Measurements from ENCODE around the gene DENND1A. TPM values are rescaled to one million over a fixed set of nuclear protein-coding genes. Genes with fewer than 3 reads are reported as not detected.

Gene DENND1A
- polyA plus RNA-seq, 3 donors from 2014 or later = 2.6 to 7.5 (median 3.4) TPM

- H3K27ac Mint-ChIP-seq = no peak overlapping the region
- H3K4me1 Mint-ChIP-seq = no peaks in the 10 kb centered on the region
- DNase-seq = no peak
- H3K36me3 Mint-ChIP-seq = peaks cover 0 to 4% (median 3%) of the 10 kb centered on the region in 3 donors
- no peaks in the 10 kb centered on the region for H3K9me3 Mint-ChIP-seq
- no peak overlapping the region for H3K4me3 Mint-ChIP-seq
- peaks cover 2 to 5% (median 2%) of the 10 kb centered on the region in 3 donors for H3K27me3 Mint-ChIP-seq (ENCODE audit: low read depth in 3 of 3)
Observed at GRCh38 chr9:123395689-123396511, 534.0 kb downstream of the DENND1A start.

GRCh38 chr9:123395276-123395688 lies 534.6 kb downstream of the DENND1A start:
- Mint-ChIP-seq H3K9me3 (no peaks in the 10 kb centered on the region), H3K27ac (no peak overlapping the region), H3K4me3 (no peak overlapping the region), H3K4me1 (no peaks in the 10 kb centered on the region), H3K27me3 (ENCODE audit: low read depth in 3 of 3) (peaks cover 2 to 5% (median 2%) of the 10 kb centered on the region in 3 donors), H3K36me3 (peaks cover 0 to 4% (median 3%) of the 10 kb centered on the region in 3 donors)
- DNase-seq = no peak

- Mint-ChIP-seq H3K27ac (no peak overlapping the region), H3K9me3 (no peaks in the 10 kb centered on the region), H3K36me3 (peaks cover 0 to 3% (median 0%) of the 10 kb centered on the region in 3 donors), H3K27me3 (ENCODE audit: low read depth in 3 of 3) (peaks cover 2 to 6% (median 2%) of the 10 kb centered on the region in 3 donors), H3K4me1 (no peaks in the 10 kb centered on the region), H3K4me3 (no peak overlapping the region)
- no peak for DNase-seq
Observed at GRCh38 chr9:123394291-123395235, 535.4 kb downstream of the DENND1A start.

GRCh38 chr9:123392802-123393201 lies 537.1 kb downstream of the DENND1A start:
- Mint-ChIP-seq H3K4me1 (no peaks in the 10 kb centered on the region), H3K36me3 (peaks cover 0 to 3% (median 0%) of the 10 kb centered on the region in 3 donors), H3K27ac (no peak overlapping the region), H3K9me3 (no peaks in the 10 kb centered on the region), H3K4me3 (no peak overlapping the region), H3K27me3 (ENCODE audit: low read depth in 3 of 3) (peaks cover 2 to 7% (median 2%) of the 10 kb centered on the region in 3 donors)
- DNase-seq = no peak

- Mint-ChIP-seq H3K27ac (no peak overlapping the region), H3K36me3 (peaks cover 0 to 3% (median 0%) of the 10 kb centered on the region in 3 donors), H3K27me3 (ENCODE audit: low read depth in 3 of 3) (peaks cover 2 to 6% (median 2%) of the 10 kb centered on the region in 3 donors), H3K4me3 (no peak overlapping the region), H3K4me1 (no peaks in the 10 kb centered on the region), H3K9me3 (no peaks in the 10 kb centered on the region)
- no peak for DNase-seq
Observed at GRCh38 chr9:123391946-123392345, 538.0 kb downstream of the DENND1A start.

- Mint-ChIP-seq H3K9me3 (no peaks in the 10 kb centered on the region), H3K36me3 (peaks cover 0 to 3% (median 0%) of the 10 kb centered on the region in 3 donors), H3K27ac (no peak overlapping the region), H3K27me3 (ENCODE audit: low read depth in 3 of 3) (peaks cover 2 to 6% (median 2%) of the 10 kb centered on the region in 3 donors), H3K4me3 (no peak overlapping the region), H3K4me1 (no peaks in the 10 kb centered on the region)
- DNase-seq = no peak
Observed at GRCh38 chr9:123391233-123391632, 538.7 kb downstream of the DENND1A start.

GRCh38 chr9:123390337-123391135 lies 539.4 kb downstream of the DENND1A start:
- Mint-ChIP-seq H3K4me1 (no peaks in the 10 kb centered on the region), H3K27ac (peak overlapping the region in 2 of 6 donors; percentile 29 to 34), H3K9me3 (no peaks in the 10 kb centered on the region), H3K27me3 (ENCODE audit: low read depth in 3 of 3) (peaks cover 0 to 6% (median 2%) of the 10 kb centered on the region in 3 donors), H3K36me3 (peaks cover 0 to 3% (median 0%) of the 10 kb centered on the region in 3 donors), H3K4me3 (no peak overlapping the region)
- no peak for DNase-seq

- no peak overlapping the region for H3K4me3 Mint-ChIP-seq
- no peak overlapping the region for H3K27ac Mint-ChIP-seq
- no peaks in the 10 kb centered on the region for H3K9me3 Mint-ChIP-seq
- no peaks in the 10 kb centered on the region for H3K4me1 Mint-ChIP-seq
- peaks cover 0 to 6% (median 3%) of the 10 kb centered on the region in 3 donors for H3K27me3 Mint-ChIP-seq (ENCODE audit: low read depth in 3 of 3)
- no peak for DNase-seq
- H3K36me3 Mint-ChIP-seq = peaks cover 0 to 3% (median 0%) of the 10 kb centered on the region in 3 donors
Observed at GRCh38 chr9:123389698-123390097, 540.2 kb downstream of the DENND1A start.

GRCh38 chr9:123389070-123389469 lies 540.9 kb downstream of the DENND1A start:
- Mint-ChIP-seq H3K4me3 (no peak overlapping the region), H3K4me1 (no peaks in the 10 kb centered on the region)

GRCh38 chr9:123387686-123388085 lies 542.2 kb downstream of the DENND1A start:
- H3K36me3 Mint-ChIP-seq = peaks cover 0 to 3% (median 0%) of the 10 kb centered on the region in 3 donors
- H3K27me3 Mint-ChIP-seq (ENCODE audit: low read depth in 3 of 3) = peaks cover 0 to 4% (median 3%) of the 10 kb centered on the region in 3 donors
- H3K9me3 Mint-ChIP-seq = no peaks in the 10 kb centered on the region
- H3K27ac Mint-ChIP-seq = no peak overlapping the region
- H3K4me3 Mint-ChIP-seq = no peak overlapping the region
- no peaks in the 10 kb centered on the region for H3K4me1 Mint-ChIP-seq
- no peak for DNase-seq

More at GRCh38 chr9:123389070-123389469, 540.9 kb downstream of the DENND1A start:
- H3K9me3 Mint-ChIP-seq = no peaks in the 10 kb centered on the region
- H3K27me3 Mint-ChIP-seq (ENCODE audit: low read depth in 3 of 3) = peaks cover 0 to 5% (median 3%) of the 10 kb centered on the region in 3 donors
- H3K36me3 Mint-ChIP-seq = peaks cover 0 to 3% (median 0%) of the 10 kb centered on the region in 3 donors
- no peak for DNase-seq
- no peak overlapping the region for H3K27ac Mint-ChIP-seq

- H3K27ac Mint-ChIP-seq = no peak overlapping the region
- H3K4me3 Mint-ChIP-seq = no peak overlapping the region
- no peaks in the 10 kb centered on the region for H3K9me3 Mint-ChIP-seq
- no peaks in the 10 kb centered on the region for H3K36me3 Mint-ChIP-seq
- DNase-seq = no peak
- peaks cover 0 to 3% (median 0%) of the 10 kb centered on the region in 3 donors for H3K27me3 Mint-ChIP-seq (ENCODE audit: low read depth in 3 of 3)
- no peaks in the 10 kb centered on the region for H3K4me1 Mint-ChIP-seq
Observed at GRCh38 chr9:123383512-123384170, 546.3 kb downstream of the DENND1A start.

- H3K9me3 Mint-ChIP-seq = no peaks in the 10 kb centered on the region
- no peak overlapping the region for H3K4me3 Mint-ChIP-seq
- no peak for DNase-seq
- no peak overlapping the region for H3K27ac Mint-ChIP-seq
- H3K4me1 Mint-ChIP-seq = no peaks in the 10 kb centered on the region
- H3K36me3 Mint-ChIP-seq = no peaks in the 10 kb centered on the region
- peaks cover 0 to 3% (median 0%) of the 10 kb centered on the region in 3 donors for H3K27me3 Mint-ChIP-seq (ENCODE audit: low read depth in 3 of 3)
Observed at GRCh38 chr9:123382653-123383511, 547.0 kb downstream of the DENND1A start.

Data from immature natural killer cell (primary cell).